VCaP (cell line): ENCODE data around the gene SEMA4C.

ENCODE experiments used
- H3K27ac ChIP-seq: fragments of 450-650 bp; 2 replicates; pipeline ENCODE4 v1.5.1; 2017
- CTCF ChIP-seq: fragments of 450-650 bp; conservative IDR thresholded peaks from 2 replicates; pipeline ENCODE4 v1.5.1; 2017; ENCODE audit warnings: mild to moderate bottlenecking, moderate library complexity

Gene SEMA4C

GRCh38 chr2:96832754-96833507 is 36.9 kb downstream of the SEMA4C start:
- H3K27ac ChIP-seq, result no peak overlapping the region
- no peak for TF ChIP-seq CTCF

GRCh38 chr2:96832408-96832753 is 37.5 kb downstream of the SEMA4C start:
- no peak for TF ChIP-seq CTCF
- H3K27ac ChIP-seq, result no peak overlapping the region

- TF ChIP-seq CTCF, result no peak
- no peak overlapping the region for H3K27ac ChIP-seq
Observed at GRCh38 chr2:96831679-96832078, 38.2 kb downstream of the SEMA4C start.

- no peak overlapping the region for H3K27ac ChIP-seq
- no peak for TF ChIP-seq CTCF
Observed at GRCh38 chr2:96830044-96830562, 39.8 kb downstream of the SEMA4C start.

GRCh38 chr2:96828874-96829273 is 41.0 kb downstream of the SEMA4C start:
- TF ChIP-seq CTCF, result no peak
- no peak overlapping the region for H3K27ac ChIP-seq

GRCh38 chr2:96828436-96828835 is 41.4 kb downstream of the SEMA4C start:
- H3K27ac ChIP-seq, result no peak overlapping the region
- TF ChIP-seq CTCF, result no peak

- H3K27ac ChIP-seq, result no peak overlapping the region
- no peak for TF ChIP-seq CTCF
Observed at GRCh38 chr2:96826546-96827278, 43.2 kb downstream of the SEMA4C start.
